GM12878 (cell line): Measurements from ENCODE around the gene CD300A. TPM values are rescaled to one million over a fixed set of nuclear protein-coding genes. Genes with fewer than 3 reads are reported as not detected.

Source experiments
- ATAC-seq: fragments of 200-7000 bp; cut with Tn5 transposase; 3 replicates; pipeline ENCODE4 v1.9.1; 2020; ENCODE audit warnings: mild to moderate bottlenecking, moderate library complexity
- BruUV-seq: library from RNA; stranded (reverse); fragments of 400-500 nt; replicated peaks from 2 replicates; lab custom pipeline; 2021; lab: Mats Ljungman, UMichigan
- CTCF ChIA-PET: fragments of 300-600 bp; sonication (Branson Sonifier 250); formaldehyde crosslinking; extraction: SDS; loops from one replicate; lab custom pipeline; 2021; ENCODE audit warnings: inconsistent platforms; lab: Yijun Ruan, JAX
- POLR2A ChIA-PET: fragments of 350-600 bp; formaldehyde crosslinking; extraction: SDS; loops from one replicate; lab custom pipeline; 2021; ENCODE audit warnings: inconsistent platforms; lab: Charles Lee
- RAD21 ChIA-PET: fragments of 300-600 bp; sonication (Branson Sonifier 250); formaldehyde crosslinking; loops from one replicate; lab custom pipeline; 2023; ENCODE audit warnings: antibody characterized with exemption; ENCODE audit not compliant: unreplicated experiment; lab: Charles Lee
- SMC1A ChIA-PET: fragments of 300-600 bp; sonication (Branson Sonifier 250); formaldehyde crosslinking; loops from one replicate; lab custom pipeline; 2023; ENCODE audit not compliant: unreplicated experiment, uncharacterized antibody; lab: Charles Lee
- DNase-seq: peaks from one replicate; pipeline ENCODE4 v3.0.0-alpha.2; 2011; ENCODE audit warnings: low read depth, low spot score
- FAIRE-seq: peaks from 3 replicates; lab custom pipeline; 2011; peaks lifted over from hg19 to GRCh38; lab: Jason Lieb, UNC
- H2AFZ ChIP-seq: 2 replicates; pipeline ENCODE4 v1.6.0; 2011; ENCODE audit warnings: low read depth, low read length, control low read depth; ENCODE audit not compliant: control insufficient read depth
- H3K27ac ChIP-seq: 2 replicates; pipeline ENCODE4 v1.5.1; 2011; ENCODE audit warnings: control low read depth; ENCODE audit not compliant: control insufficient read depth, insufficient read depth
- H3K27me3 ChIP-seq, 2 experiments: replicated peaks in 1 of 2; 2 replicates each; pipeline versions ENCODE4 v1.6.0 to v1.6.1; 2011; ENCODE audit warnings: low read length in 1 of 2; ENCODE audit not compliant: control insufficient read depth in 2 of 2, insufficient read depth in 2 of 2
- H3K36me3 ChIP-seq, 2 experiments: 2 replicates each; pipeline ENCODE4 v1.5.1; 2011; ENCODE audit warnings: low read length in 1 of 2; ENCODE audit not compliant: control insufficient read depth in 2 of 2, insufficient read depth in 2 of 2
- H3K4me1 ChIP-seq: 2 replicates; pipeline ENCODE4 v1.6.1; 2011; ENCODE audit warnings: mild to moderate bottlenecking, low read length, moderate library complexity, mixed read lengths; ENCODE audit not compliant: control insufficient read depth, insufficient read depth
- H3K4me2 ChIP-seq: 2 replicates; pipeline ENCODE4 v1.6.0; 2011; ENCODE audit warnings: control low read depth; ENCODE audit not compliant: control insufficient read depth, insufficient read depth
- H3K4me3 ChIP-seq: fragments of 200-600 bp; sonication (generic); 2 replicates; pipeline ENCODE4 v1.5.1; 2016
- H3K79me2 ChIP-seq: 2 replicates; pipeline ENCODE4 v1.6.0; 2011; ENCODE audit warnings: low read length; ENCODE audit not compliant: control insufficient read depth, insufficient read depth
- H3K9ac ChIP-seq: 2 replicates; pipeline ENCODE4 v1.8.0; 2011; ENCODE audit warnings: low read length, control low read depth, mixed read lengths; ENCODE audit not compliant: control insufficient read depth, insufficient read depth
- H3K9me3 ChIP-seq: replicated peaks from 3 replicates; pipeline ENCODE4 v1.5.1; 2011; ENCODE audit warnings: mild to moderate bottlenecking, low read length; ENCODE audit not compliant: control insufficient read depth, insufficient read depth
- H4K20me1 ChIP-seq: 2 replicates; pipeline ENCODE4 v1.6.0; 2011; ENCODE audit not compliant: control insufficient read depth, insufficient read depth
- BACH1 ChIP-seq: fragments of 450-650 bp; IDR thresholded peaks from 2 replicates; pipeline ENCODE4 v1.6.1; 2017; ENCODE audit warnings: mild to moderate bottlenecking, borderline replicate concordance
- BCL3 ChIP-seq: IDR thresholded peaks from 2 replicates; pipeline ENCODE4 v1.6.1; 2011; ENCODE audit warnings: borderline replicate concordance, low read depth, mild to moderate bottlenecking, moderate library complexity, low read length; ENCODE audit not compliant: insufficient read depth, poor library complexity, severe bottlenecking
- E2F4 ChIP-seq: IDR thresholded peaks from 2 replicates; pipeline ENCODE4 v1.6.1; 2012; ENCODE audit warnings: low read depth, low read length, improper control_type of control experiment
- HSF1 ChIP-seq: fragments of 150-350 bp; IDR thresholded peaks from 2 replicates; pipeline ENCODE4 v1.6.1; 2014; ENCODE audit warnings: mild to moderate bottlenecking, low read depth, low read length
- MAX ChIP-seq: IDR thresholded peaks from 2 replicates; pipeline ENCODE4 v1.6.1; 2012; ENCODE audit warnings: low read depth, low read length, improper control_type of control experiment
- PBX3 ChIP-seq: IDR thresholded peaks from 2 replicates; pipeline ENCODE4 v1.6.1; 2011; ENCODE audit warnings: mild to moderate bottlenecking, low read depth, low read length, moderate library complexity; ENCODE audit not compliant: insufficient replicate concordance
- SREBF1 ChIP-seq: IDR thresholded peaks from 2 replicates; pipeline ENCODE4 v1.6.1; 2012; ENCODE audit warnings: mild to moderate bottlenecking, low read length
- TAF1 ChIP-seq: IDR thresholded peaks from 2 replicates; pipeline ENCODE4 v1.6.1; 2011; ENCODE audit warnings: mild to moderate bottlenecking, low read depth, low read length, borderline replicate concordance
- TCF12 ChIP-seq: IDR thresholded peaks from 2 replicates; pipeline ENCODE4 v1.6.1; 2011; ENCODE audit warnings: low read depth, mild to moderate bottlenecking, low read length
- TCF3 ChIP-seq: IDR thresholded peaks from 2 replicates; pipeline ENCODE4 v1.6.1; 2012; ENCODE audit warnings: low read depth, mild to moderate bottlenecking, low read length, borderline replicate concordance; ENCODE audit not compliant: insufficient read depth
- YY1 ChIP-seq: IDR thresholded peaks from 2 replicates; pipeline ENCODE4 v1.6.1; 2011; ENCODE audit warnings: low read depth, mild to moderate bottlenecking, low read length
- ZNF24 ChIP-seq: fragments of 450-650 bp; IDR thresholded peaks from 2 replicates; pipeline ENCODE4 v1.6.1; 2017; ENCODE audit warnings: antibody characterized with exemption, mild to moderate bottlenecking
- ZNF592 ChIP-seq: fragments of 450-650 bp; IDR thresholded peaks from 2 replicates; pipeline ENCODE4 v1.6.1; 2017; ENCODE audit warnings: mild to moderate bottlenecking, moderate library complexity
- WGBS: methylation state at CpG from one replicate; pipeline ENCODE4 v1.1.6; 2016; ENCODE audit warnings: low lambda C conversion rate; ENCODE audit not compliant: insufficient replicate concordance, insufficient coverage; ENCODE audit errors: missing lambda C conversion rate; 5-methylcytosine and 5-hydroxymethylcytosine counted together
- in situ Hi-C: fragments of 300-500 bp; cut with MboI; formaldehyde crosslinking; loops from 9 replicates; pipeline ENCODE4 v1.14.3; 2018; ENCODE audit warnings: mixed read lengths
- intact Hi-C: fragments of 100-400 bp; cut with micrococcal nuclease; formaldehyde crosslinking; loops from one replicate; pipeline ENCODE4 v1.14.2; 2022; ENCODE audit not compliant: unreplicated experiment
- polyA plus RNA-seq, 11 experiments: library from polyadenylated mRNA; depleted of rRNA in 4 of 11; unstranded in 6 of 11; stranded (reverse) in 5 of 11; fragments of >200 nt; fragmentation: Nextera tagmentation in 4 of 11; fragmentation: Illumina TruSeq in 1 of 11; extraction: Ambion mirVana in 4 of 11; extraction: Trizol in 1 of 11; gene quantifications; 1 replicate in 1 of 11; 2 replicates in 10 of 11; pipeline versions ENCODE4 v1.2.1 to v1.2.3, GENCODE V29; 2011 to 2016; ENCODE audit warnings: inconsistent platforms in 2 of 11, missing spikeins in 2 of 11, low read depth in 1 of 11
- total RNA-seq, 4 experiments: library from RNA; depleted of rRNA in 3 of 4; stranded (reverse); fragments of >200 nt in 3 of 4; fragmentation: Illumina TruSeq in 1 of 4; extraction: Trizol in 1 of 4; gene quantifications; 2 replicates each; pipeline versions ENCODE4 v1.2.1 to v1.2.3, GENCODE V29; 2013 to 2021

Gene CD300A
- total and polyA plus RNA-seq, 10 of the 15 experiments (the other 5 are each of a cell fraction or from before 2014, with no cell fraction given) = 10.6 to 128 (median 36.1) TPM

- ChIA-PET POLR2A (interaction anchor here (1.3 kb wide), 1 partner anchor 14 kb away, joined by 3 read pairs; no protein-coding TSS in a partner anchor), CTCF (no interaction called here), SMC1A (interaction anchor here (1.4 kb wide), 1 partner anchor 17 kb away, joined by 6 read pairs; no protein-coding TSS in a partner anchor), RAD21 (interaction anchor here (0.5 kb wide), 1 partner anchor 10 kb away, joined by 3 read pairs; no protein-coding TSS in a partner anchor)
- no peak overlapping the region for H3K9ac ChIP-seq
- H2AFZ ChIP-seq = no peak overlapping the region
- intact Hi-C loops (no loop called here), in situ Hi-C loops (no loop called here)
- no peaks in the 10 kb centered on the region; the same call in 1 of the 2 replicates for H4K20me1 ChIP-seq
- H3K79me2 ChIP-seq = no peaks in the 10 kb centered on the region
- FAIRE-seq (no peak), DNase-seq (no peak), ATAC-seq (no peak)
- peaks cover 21 to 41% of the 10 kb centered on the region in 2 experiments for H3K36me3 ChIP-seq
- no peak overlapping the region for H3K27ac ChIP-seq
- H3K4me2 ChIP-seq = no peak overlapping the region
- no peaks in the 10 kb centered on the region; the same call in 2 of the 3 replicates for H3K9me3 ChIP-seq
- no TSS peak for BruUV-seq
- no peaks in the 10 kb centered on the region for H3K4me1 ChIP-seq
- no peaks in the 10 kb centered on the region for H3K27me3 ChIP-seq
- H3K4me3 ChIP-seq = no peak overlapping the region
- WGBS = 73% methylated on average over 9 of the region's 9 CpGs
- TF ChIP-seq TCF12 (no peak), YY1 (no peak), TAF1 (no peak), BACH1 (no peak), TCF3 (no peak), E2F4 (no peak), SREBF1 (no peak), ZNF592 (no peak), ZNF24 (no peak), PBX3 (no peak), BCL3 (no peak), MAX (no peak), HSF1 (no peak)
Measured at GRCh38 chr17:74485022-74485743, 18.7 kb downstream of the CD300A start.
